Hindlimb muscle (tissue), 1 donor: ENCODE results near the gene ARID1B. TPM values are rescaled to one million over a fixed set of nuclear protein-coding genes. Genes with fewer than 3 reads are reported as not detected.

Experiments
- DNase-seq: peaks from one replicate; pipeline ENCODE4 v3.0.0-alpha.2; 2013
- polyA plus RNA-seq: library from polyadenylated mRNA; unstranded; fragments of 120-200 nt; gene quantifications from one replicate; pipeline ENCODE4 v1.2.1, GENCODE V29; 2013; ENCODE audit not compliant: insufficient read length

ARID1B gene
- polyA plus RNA-seq, 1 donor = 76.6 TPM

GRCh38 chr6:157083343-157083742 is 306.2 kb downstream of the ARID1B start:
- DNase-seq = no peak

GRCh38 chr6:157086632-157087031 is 309.5 kb downstream of the ARID1B start:
- DNase-seq = no peak

GRCh38 chr6:157087974-157088373 is 310.8 kb downstream of the ARID1B start:
- no peak for DNase-seq

- no peak for DNase-seq
Observed at GRCh38 chr6:157088841-157089240, 311.7 kb downstream of the ARID1B start.

- DNase-seq = no peak
Observed at GRCh38 chr6:157089258-157089657, 312.1 kb downstream of the ARID1B start.

GRCh38 chr6:157089851-157090250 is 312.7 kb downstream of the ARID1B start:
- no peak for DNase-seq

- DNase-seq = no peak
Observed at GRCh38 chr6:157090736-157091135, 313.6 kb downstream of the ARID1B start.

GRCh38 chr6:157091243-157091642 is 314.1 kb downstream of the ARID1B start:
- no peak for DNase-seq

GRCh38 chr6:157091856-157092460 is 314.8 kb downstream of the ARID1B start:
- DNase-seq = peak; percentile 21

- no peak for DNase-seq
Observed at GRCh38 chr6:157092736-157093135, 315.6 kb downstream of the ARID1B start.

- DNase-seq = no peak
Observed at GRCh38 chr6:157093536-157093935, 316.4 kb downstream of the ARID1B start.

GRCh38 chr6:157094038-157094437 is 316.9 kb downstream of the ARID1B start:
- no peak for DNase-seq

- no peak for DNase-seq
Observed at GRCh38 chr6:157095084-157095483, 317.9 kb downstream of the ARID1B start.

- DNase-seq = no peak
Observed at GRCh38 chr6:157095569-157095968, 318.4 kb downstream of the ARID1B start.

GRCh38 chr6:157096105-157096504 is 318.9 kb downstream of the ARID1B start:
- DNase-seq = no peak

- no peak for DNase-seq
Observed at GRCh38 chr6:157096522-157096921, 319.3 kb downstream of the ARID1B start.

- DNase-seq = no peak
Observed at GRCh38 chr6:157097255-157097955, 320.2 kb downstream of the ARID1B start.

- DNase-seq = no peak
Observed at GRCh38 chr6:157098999-157099398, 321.8 kb downstream of the ARID1B start.

GRCh38 chr6:157099912-157100593 is 322.9 kb downstream of the ARID1B start:
- DNase-seq = no peak

GRCh38 chr6:157101166-157101565 is 324.0 kb downstream of the ARID1B start:
- no peak for DNase-seq

- DNase-seq = no peak
Observed at GRCh38 chr6:157104803-157105202, 327.6 kb downstream of the ARID1B start.

GRCh38 chr6:157106487-157106886 is 329.3 kb downstream of the ARID1B start:
- DNase-seq = no peak

GRCh38 chr6:157107571-157107914 is 330.4 kb downstream of the ARID1B start:
- no peak for DNase-seq
